GM12874 (cell line): ENCODE measurements around the gene PIP5K1C.

ENCODE experiments used
- CTCF ChIP-seq: IDR thresholded peaks from 2 replicates; pipeline ENCODE4 v1.5.1; 2011; ENCODE audit warnings: low read depth, mild to moderate bottlenecking, control low read depth, low read length, moderate library complexity; ENCODE audit not compliant: insufficient read depth

PIP5K1C gene

GRCh38 chr19:3725640-3726310 lies 25.5 kb upstream of the PIP5K1C start:
- TF ChIP-seq CTCF: no peak

- no peak for TF ChIP-seq CTCF
These were observed 24.9 kb upstream of the PIP5K1C start for GRCh38 chr19:3725121-3725520.

GRCh38 chr19:3723883-3724282 lies 23.6 kb upstream of the PIP5K1C start:
- TF ChIP-seq CTCF: no peak

GRCh38 chr19:3723110-3723488 lies 22.8 kb upstream of the PIP5K1C start:
- TF ChIP-seq CTCF: no peak

GRCh38 chr19:3722443-3723109 lies 22.3 kb upstream of the PIP5K1C start:
- no peak for TF ChIP-seq CTCF

GRCh38 chr19:3721887-3722442 lies 21.7 kb upstream of the PIP5K1C start:
- no peak for TF ChIP-seq CTCF

- TF ChIP-seq CTCF: no peak
These were observed 21.0 kb upstream of the PIP5K1C start for GRCh38 chr19:3721131-3721886.
